B cell (primary cell): ENCODE measurements around the gene CENPB. TPM values are rescaled to one million over a fixed set of nuclear protein-coding genes. Genes with fewer than 3 reads are reported as not detected.
A peak's percentile ranks its signal among the peaks of the same experiment; 100 is the strongest.
"Not testable (repeated sequence)": the region's sequence is repeated elsewhere in the genome, so short reads cannot be mapped to it uniquely, and the experiment has no call there.

Experiments used
- ATAC-seq: fragments of 200-7000 bp; cut with Tn5 transposase; one replicate; pipeline ENCODE4 v1.10.0; 2021; ENCODE audit warnings: low read depth, mild to moderate bottlenecking, moderate number of reproducible peaks, moderate library complexity
- CTCF ChIA-PET: fragments of 350-600 bp; sonication (Branson Sonifier 250); formaldehyde crosslinking; loops from one replicate; lab custom pipeline; 2021; ENCODE audit warnings: antibody characterized with exemption, inconsistent platforms; lab: Charles Lee
- POLR2A ChIA-PET: fragments of 350-600 bp; sonication (Branson Sonifier 250); formaldehyde crosslinking; loops from one replicate; lab custom pipeline; 2021; ENCODE audit warnings: antibody characterized with exemption; lab: Charles Lee
- DNase-seq: peaks from one replicate; pipeline ENCODE4 v3.0.0; 2013
- H2AFZ ChIP-seq: 2 replicates; pipeline ENCODE4 v1.6.1; 2012; ENCODE audit warnings: mild to moderate bottlenecking, low read depth, low read length; ENCODE audit not compliant: insufficient read depth, poor library complexity, severe bottlenecking
- H3K27ac ChIP-seq, 2 donors: 1 replicate in 1 of 2; 2 replicates in 1 of 2; pipeline ENCODE4 v1.5.1; 2012 to 2013; ENCODE audit warnings: low read length in 2 of 2, mild to moderate bottlenecking in 2 of 2, moderate library complexity in 1 of 2
- H3K27me3 ChIP-seq, 4 experiments: fragments of 200-600 bp in 1 of 4; sonication (generic) in 1 of 4; replicated peaks in 1 of 4; 1 replicate in 2 of 4; 2 replicates in 2 of 4; pipeline versions ENCODE4 v1.6.1 to v1.7.0; 2013 to 2016; ENCODE audit warnings: low read length in 3 of 4, mild to moderate bottlenecking in 2 of 4, mixed read lengths in 1 of 4, moderate library complexity in 1 of 4; ENCODE audit not compliant: insufficient read depth in 4 of 4, control insufficient read depth in 3 of 4; ENCODE audit errors: control extremely low read depth in 1 of 4
- H3K36me3 ChIP-seq, 2 experiments: replicated peaks in 1 of 2; 1 replicate in 1 of 2; 2 replicates in 1 of 2; pipeline versions ENCODE4 v1.6.1 to v1.7.1; 2013; ENCODE audit warnings: low read length in 1 of 2; ENCODE audit not compliant: insufficient read depth in 2 of 2, control insufficient read depth in 1 of 2; ENCODE audit errors: control extremely low read depth in 1 of 2, extremely low read depth in 1 of 2
- H3K4me1 ChIP-seq, 2 donors: fragments of 200-600 bp in 1 of 2; sonication (generic) in 1 of 2; 1 replicate in 1 of 2; 2 replicates in 1 of 2; pipeline versions ENCODE4 v1.5.1 to v1.6.1; 2013 to 2017; ENCODE audit warnings: low read length in 2 of 2; ENCODE audit not compliant: control insufficient read depth in 2 of 2, insufficient read depth in 2 of 2
- H3K4me2 ChIP-seq: replicated peaks from 2 replicates; pipeline ENCODE3; 2012; ENCODE audit warnings: mild to moderate bottlenecking, low read depth, low read length; ENCODE audit not compliant: poor library complexity, severe bottlenecking
- H3K4me3 ChIP-seq, 5 experiments: fragments of 200-600 bp in 1 of 5; sonication (generic) in 1 of 5; 1 replicate in 3 of 5; 2 replicates in 2 of 5; pipeline versions ENCODE4 v1.5.1 to v1.7.0; 2011 to 2016; ENCODE audit warnings: low read length in 4 of 5, mild to moderate bottlenecking in 4 of 5, low read depth in 2 of 5, control low read depth in 1 of 5, moderate library complexity in 1 of 5; ENCODE audit not compliant: insufficient read depth in 1 of 5; ENCODE audit errors: control extremely low read depth in 1 of 5, extremely low read depth in 1 of 5
- H3K79me2 ChIP-seq: fragments of 200-600 bp; sonication (generic); one replicate; pipeline ENCODE4 v1.6.0; 2016; ENCODE audit warnings: low read length; ENCODE audit not compliant: control insufficient read depth, insufficient read depth
- H3K9ac ChIP-seq: fragments of 200-600 bp; sonication (generic); 2 replicates; pipeline ENCODE4 v1.6.1; 2017; ENCODE audit warnings: mild to moderate bottlenecking, low read length, moderate library complexity
- H3K9me3 ChIP-seq, 3 donors: one replicate each; pipeline versions ENCODE4 v1.6.1 to v1.7.1; 2013; ENCODE audit warnings: low read length in 2 of 3; ENCODE audit not compliant: control insufficient read depth in 2 of 3, insufficient read depth in 1 of 3; ENCODE audit errors: control extremely low read depth in 1 of 3
- H4K20me1 ChIP-seq: 2 replicates; pipeline ENCODE4 v1.6.0; 2012; ENCODE audit warnings: mild to moderate bottlenecking, low read length; ENCODE audit not compliant: insufficient read depth, control insufficient read depth, poor library complexity, severe bottlenecking
- H3K27ac Mint-ChIP-seq: one replicate; pipeline ENCODE4 v1.8.0; 2021; ENCODE audit warnings: mixed read lengths
- H3K27me3 Mint-ChIP-seq: one replicate; pipeline ENCODE4 v1.8.0; 2021; ENCODE audit warnings: mixed read lengths
- H3K4me1 Mint-ChIP-seq: one replicate; pipeline ENCODE4 v1.8.0; 2021; ENCODE audit warnings: mixed read lengths
- H3K4me3 Mint-ChIP-seq: one replicate; pipeline ENCODE4 v1.8.0; 2021; ENCODE audit warnings: mixed read lengths
- H3K9me3 Mint-ChIP-seq: one replicate; pipeline ENCODE4 v1.8.0; 2022; ENCODE audit warnings: mixed read lengths; ENCODE audit not compliant: insufficient read depth
- CTCF ChIP-seq: fragments of 200-600 bp; IDR thresholded peaks from one replicate; pipeline ENCODE4 v1.8.0; 2022; ENCODE audit warnings: antibody characterized with exemption, mild to moderate bottlenecking
- EZH2 ChIP-seq: IDR thresholded peaks from 2 replicates; pipeline ENCODE4 v1.6.1; 2012; ENCODE audit warnings: borderline replicate concordance, low read depth, mild to moderate bottlenecking, moderate library complexity, low read length; ENCODE audit not compliant: insufficient read depth, poor library complexity, severe bottlenecking
- WGBS: methylation state at CpG from one replicate; pipeline ENCODE4 v1.1.5; 2013; ENCODE audit warnings: missing lambda C conversion rate; ENCODE audit not compliant: insufficient coverage; 5-methylcytosine and 5-hydroxymethylcytosine counted together
- intact Hi-C: fragments of 100-400 bp; cut with micrococcal nuclease; formaldehyde crosslinking; loops from one replicate; pipeline ENCODE4 v1.10.0; 2022
- polyA minus RNA-seq: library from RNA; depleted of rRNA, polyadenylated mRNA; stranded (reverse); fragments of >200 nt; gene quantifications from 2 replicates; pipeline ENCODE4 v1.2.3, GENCODE V29; 2012
- polyA plus RNA-seq: library from polyadenylated mRNA; depleted of rRNA; stranded (reverse); fragments of >200 nt; gene quantifications from 2 replicates; pipeline ENCODE4 v1.2.3, GENCODE V29; 2012
- total RNA-seq, 2 donors: library from RNA; stranded (reverse); fragments of 120-200 nt in 1 of 2; gene quantifications; 1 replicate in 1 of 2; 2 replicates in 1 of 2; pipeline versions ENCODE4 v1.2.3 to v1.2.4, GENCODE V29; 2013 to 2022

CENPB gene
- total RNA-seq (43.7 and 46.4 TPM in 2 replicates), polyA plus RNA-seq (11.2 and 13.3 TPM in 2 replicates), polyA minus RNA-seq (79.4 and 91.3 TPM in 2 replicates)
- total RNA-seq (2013) = 36.4 TPM

- H3K79me2 ChIP-seq = no peaks in the 10 kb centered on the region
- peak within 1 kb of the TSS; percentile 79 for H3K4me2 ChIP-seq
- peaks cover 0 to 2% of the 10 kb centered on the region in 2 experiments for H3K36me3 ChIP-seq
- H3K4me3 Mint-ChIP-seq = peak within 1 kb of the TSS; percentile 89
- TF ChIP-seq EZH2 = no peak
- TF ChIP-seq CTCF = peak; percentile 88
- H4K20me1 ChIP-seq = peaks cover 23% of the 10 kb centered on the region
- no peaks in the 10 kb centered on the region for H3K27me3 ChIP-seq
- H3K4me3 ChIP-seq = peak within 1 kb of the TSS; percentile 46 to 62 (median 59)
- no peaks in the 10 kb centered on the region for H3K27me3 Mint-ChIP-seq
- ATAC-seq (peak; percentile 96), DNase-seq (peak; percentile 91)
- peaks cover 8 to 18% of the 10 kb centered on the region in 2 donors for H3K4me1 ChIP-seq
- ChIA-PET CTCF (interaction anchor here (0.5 to 6.4 kb wide), 20 partner anchors 8 to 300 kb away, joined by 3 to 84 read pairs (median 4); partner anchors contain the start of genes ADISSP, AP5S1, CDC25B and MAVS), POLR2A (interaction anchor here (0.6 to 3.2 kb wide), 6 partner anchors 9 to 658 kb away, joined by 3 to 17 read pairs (median 7); partner anchors contain the start of genes ADISSP, AP5S1 and CDC25B)
- H3K4me1 Mint-ChIP-seq = peaks cover 30% of the 10 kb centered on the region
- H3K9ac ChIP-seq = peak within 1 kb of the TSS; percentile 51
- H3K9me3 ChIP-seq = peaks cover 0 to 3% (median 0%) of the 10 kb centered on the region in 3 donors
- under 1% methylated on average over 46 of the region's 70 CpGs for WGBS
- intact Hi-C loops = loop anchor here (1.0 to 2.0 kb wide), 7 partner anchors 9 to 298 kb away; partner anchors contain the start of genes AP5S1, MAVS and PANK2
- H2AFZ ChIP-seq = peak within 1 kb of the TSS; percentile 69
- no peaks in the 10 kb centered on the region for H3K9me3 Mint-ChIP-seq
- peak within 1 kb of the TSS; percentile 16 to 56 for H3K27ac ChIP-seq
- peak within 1 kb of the TSS; percentile 88 for H3K27ac Mint-ChIP-seq
Observed at GRCh38 chr20:3786665-3787323, at the start of gene CENPB. CENPB (minus strand) TSS chr20:3786740; CDS start chr20:3786483, 257 bp downstream.

- no peaks in the 10 kb centered on the region for H3K27me3 ChIP-seq
- H3K4me1 ChIP-seq = no peaks in the 10 kb centered on the region
- Mint-ChIP-seq H3K4me1 (no peaks in the 10 kb centered on the region), H3K4me3 (no peak overlapping the region), H3K9me3 (no peaks in the 10 kb centered on the region), H3K27ac (no peak overlapping the region), H3K27me3 (no peaks in the 10 kb centered on the region)
- no peak overlapping the region for H3K4me3 ChIP-seq
- no peaks in the 10 kb centered on the region for H3K79me2 ChIP-seq
- no peak overlapping the region for H3K9ac ChIP-seq
- no peak overlapping the region for H3K27ac ChIP-seq
- ChIA-PET CTCF (interaction anchor here (1.5 to 2.3 kb wide), 2 partner anchors 16 to 50 kb away, joined by 5 to 8 read pairs; partner anchors contain the start of genes AP5S1 and CENPB), POLR2A (no interaction called here)
- H2AFZ ChIP-seq = no peak overlapping the region
- no peaks in the 10 kb centered on the region for H3K36me3 ChIP-seq
- ATAC-seq (no peak), DNase-seq (no peak)
- no peaks in the 10 kb centered on the region for H4K20me1 ChIP-seq
- H3K4me2 ChIP-seq = no peak overlapping the region
- TF ChIP-seq CTCF (no peak), EZH2 (no peak)
- 83% methylated on average over 1 of the region's 4 CpGs for WGBS
- intact Hi-C loops = no loop called here
- H3K9me3 ChIP-seq = no peaks in the 10 kb centered on the region
Observed at GRCh38 chr20:3836132-3836531, 49.6 kb upstream of the CENPB start.

GRCh38 chr20:3829891-3830290 is 43.4 kb upstream of the CENPB start:
- H3K4me3 Mint-ChIP-seq, H3K27me3 ChIP-seq, H3K27me3 Mint-ChIP-seq, H4K20me1 ChIP-seq, H3K4me1 Mint-ChIP-seq, H3K4me3 ChIP-seq, H3K27ac ChIP-seq, H3K36me3 ChIP-seq, H3K27ac Mint-ChIP-seq, intact Hi-C loops, H2AFZ ChIP-seq, H3K9ac ChIP-seq, H3K9me3 Mint-ChIP-seq, POLR2A ChIA-PET, DNase-seq, H3K79me2 ChIP-seq, ATAC-seq, H3K9me3 ChIP-seq, H3K4me2 ChIP-seq: not testable (repeated sequence)
- CTCF ChIA-PET = interaction anchor here (0.6 to 1.5 kb wide), 6 partner anchors 9 to 1927 kb away, joined by 3 to 5 read pairs (median 4); partner anchors contain the start of genes AP5S1 and SPEF1
- no CpG with 5 or more reads among the region's 5 CpGs for WGBS
- H3K4me1 ChIP-seq = peaks cover 0 to 11% of the 10 kb centered on the region in 2 donors
